CD4-positive, alpha-beta T cell treated with Interleukin-10 for 1 hour (primary cell): ENCODE measurements around the gene TTC6.
"Not testable (repeated sequence)": the region's sequence is repeated elsewhere in the genome, so short reads cannot be mapped to it uniquely, and the experiment has no call there.

Source experiments
- DNase-seq: peaks from one replicate; pipeline ENCODE4 v3.0.0-alpha.2; 2020

TTC6 gene

GRCh38 chr14:37594971-37595808 is at the start of gene TTC6, which contains the start of gene FOXA1:
Gene TTC6, plus strand, starts transcription at chr14:37595629. Its CDS starts 26,436 bp downstream, at chr14:37622065.
Gene FOXA1, minus strand, starts transcription at chr14:37595249. Its CDS starts 277 bp downstream, at chr14:37594972.
- DNase-seq = no peak

- no peak for DNase-seq
Measured at GRCh38 chr14:37546621-37547447, 48.6 kb upstream of the TTC6 start.

GRCh38 chr14:37550511-37550910 is 44.9 kb upstream of the TTC6 start:
- DNase-seq = no peak

GRCh38 chr14:37551119-37551518 is 44.3 kb upstream of the TTC6 start:
- DNase-seq = no peak

GRCh38 chr14:37553935-37554550 is 41.4 kb upstream of the TTC6 start:
- DNase-seq = no peak

GRCh38 chr14:37555596-37555995 is 39.8 kb upstream of the TTC6 start:
- DNase-seq = not testable (repeated sequence)

- DNase-seq = no peak
Measured at GRCh38 chr14:37558740-37559139, 36.7 kb upstream of the TTC6 start.

GRCh38 chr14:37559386-37559785 is 36.0 kb upstream of the TTC6 start:
- no peak for DNase-seq

GRCh38 chr14:37563189-37563588 is 32.2 kb upstream of the TTC6 start:
- DNase-seq = no peak

GRCh38 chr14:37565550-37565949 is 29.9 kb upstream of the TTC6 start:
- DNase-seq = no peak

- DNase-seq = no peak
Measured at GRCh38 chr14:37566811-37567371, 28.5 kb upstream of the TTC6 start.

- DNase-seq = no peak
Measured at GRCh38 chr14:37569729-37570128, 25.7 kb upstream of the TTC6 start.

GRCh38 chr14:37571391-37571790 is 24.0 kb upstream of the TTC6 start:
- no peak for DNase-seq

GRCh38 chr14:37573356-37573755 is 22.1 kb upstream of the TTC6 start:
- DNase-seq = no peak

- DNase-seq = no peak
Measured at GRCh38 chr14:37579274-37579673, 16.2 kb upstream of the TTC6 start.

GRCh38 chr14:37580146-37580545 is 15.3 kb upstream of the TTC6 start:
- DNase-seq = no peak

GRCh38 chr14:37583358-37584210 is 11.8 kb upstream of the TTC6 start:
- no peak for DNase-seq

GRCh38 chr14:37584211-37585100 is 11.0 kb upstream of the TTC6 start:
- no peak for DNase-seq

- no peak for DNase-seq
Measured at GRCh38 chr14:37585101-37585511, 10.3 kb upstream of the TTC6 start.

- no peak for DNase-seq
Measured at GRCh38 chr14:37585971-37586796, 9.2 kb upstream of the TTC6 start.
